ENCODE results near the gene FNBP1. TPM values are rescaled to one million over a fixed set of nuclear protein-coding genes. Genes with fewer than 3 reads are reported as not detected.

The FNBP1 gene
- total and polyA plus RNA-seq, 2 of the 13 experiments (the other 11 are each of a cell fraction or from before 2014, with no cell fraction given): 5.4 to 19.5 TPM

DNA sequence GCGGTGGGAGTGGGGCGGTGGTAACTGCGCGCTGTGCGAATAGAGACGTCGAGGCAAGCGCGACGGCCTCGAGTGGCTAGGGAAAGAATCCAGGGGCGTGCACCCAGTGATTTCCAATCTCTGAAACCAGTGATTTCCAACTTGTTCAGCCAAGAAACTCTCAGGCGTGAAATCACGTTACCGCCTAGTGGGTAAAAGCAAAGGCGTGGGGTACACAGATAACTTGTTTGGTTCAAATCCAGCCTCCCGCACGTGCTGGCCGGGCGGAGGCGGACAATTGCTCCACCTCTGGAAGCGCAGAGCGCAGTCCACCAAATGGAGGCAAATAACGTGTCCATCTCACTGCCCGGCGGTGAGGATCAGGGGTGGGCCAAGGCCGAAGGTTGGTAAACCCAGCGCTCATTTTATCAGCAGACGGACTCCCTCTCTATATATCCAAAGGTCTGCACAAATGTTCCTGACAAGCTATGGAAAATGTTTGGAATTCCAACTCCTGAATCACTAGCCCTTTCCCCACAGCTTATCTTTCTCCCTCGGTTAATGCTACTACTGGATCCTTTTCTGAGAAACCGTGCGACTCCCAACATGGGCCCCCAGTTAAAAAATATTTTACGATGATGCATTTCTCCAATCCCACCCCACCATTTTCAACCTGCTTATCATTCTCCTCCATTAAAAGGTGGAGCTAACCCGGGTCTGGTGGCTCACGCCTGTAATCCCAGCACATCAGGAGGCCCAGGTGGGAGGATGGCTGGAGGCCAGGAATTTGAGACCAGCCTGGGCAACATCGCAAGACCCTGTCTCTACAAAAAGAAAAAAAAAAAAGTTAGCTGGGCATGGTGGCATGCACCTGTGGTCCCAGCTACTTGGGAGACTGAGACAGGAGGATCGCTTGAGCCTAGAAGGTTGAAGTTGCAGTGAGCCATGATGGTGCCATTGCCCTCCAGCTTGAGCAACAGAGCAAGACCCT, 950 bp upstream of the FNBP1 start (continued):
- TF ChIP-seq, protein P1, sequence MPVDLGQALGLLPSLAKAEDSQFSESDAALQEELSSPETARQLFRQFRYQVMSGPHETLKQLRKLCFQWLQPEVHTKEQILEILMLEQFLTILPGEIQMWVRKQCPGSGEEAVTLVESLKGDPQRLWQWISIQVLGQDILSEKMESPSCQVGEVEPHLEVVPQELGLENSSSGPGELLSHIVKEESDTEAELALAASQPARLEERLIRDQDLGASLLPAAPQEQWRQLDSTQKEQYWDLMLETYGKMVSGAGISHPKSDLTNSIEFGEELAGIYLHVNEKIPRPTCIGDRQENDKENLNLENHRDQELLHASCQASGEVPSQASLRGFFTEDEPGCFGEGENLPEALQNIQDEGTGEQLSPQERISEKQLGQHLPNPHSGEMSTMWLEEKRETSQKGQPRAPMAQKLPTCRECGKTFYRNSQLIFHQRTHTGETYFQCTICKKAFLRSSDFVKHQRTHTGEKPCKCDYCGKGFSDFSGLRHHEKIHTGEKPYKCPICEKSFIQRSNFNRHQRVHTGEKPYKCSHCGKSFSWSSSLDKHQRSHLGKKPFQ (CRISPR knock-in tag; IDR thresholded peaks at IDR 0.05; ENCODE audit: insufficient replicate concordance): no peak
- TF ChIP-seq SRY (CRISPR knock-in tag; IDR thresholded peaks at IDR 0.05) (no peak; the same call in 1 of the 2 replicates), ZNF75D (CRISPR knock-in tag; IDR thresholded peaks at IDR 0.05; ENCODE audit: borderline replicate concordance) (no peak), HMG20B (CRISPR knock-in tag; conservative IDR thresholded peaks at IDR 0.05) (no peak), ZNF569 (CRISPR knock-in tag; IDR thresholded peaks at IDR 0.05; ENCODE audit: borderline replicate concordance) (peak; percentile 77; the same call in 1 of the 2 replicates), ZNF317 (CRISPR knock-in tag; IDR thresholded peaks at IDR 0.05) (peak; percentile 52), NFKB2 (CRISPR knock-in tag; IDR thresholded peaks at IDR 0.05; ENCODE audit: borderline replicate concordance) (peak; percentile 83), AKAP8 (CRISPR knock-in tag; IDR thresholded peaks at IDR 0.05) (no peak), GATAD1 (CRISPR knock-in tag; IDR thresholded peaks at IDR 0.05) (peak; percentile 6; the same call in 1 of the 2 replicates), SCMH1 (CRISPR knock-in tag; IDR thresholded peaks at IDR 0.05; ENCODE audit: borderline replicate concordance) (no peak)
- TF ChIP-seq, protein P2, sequence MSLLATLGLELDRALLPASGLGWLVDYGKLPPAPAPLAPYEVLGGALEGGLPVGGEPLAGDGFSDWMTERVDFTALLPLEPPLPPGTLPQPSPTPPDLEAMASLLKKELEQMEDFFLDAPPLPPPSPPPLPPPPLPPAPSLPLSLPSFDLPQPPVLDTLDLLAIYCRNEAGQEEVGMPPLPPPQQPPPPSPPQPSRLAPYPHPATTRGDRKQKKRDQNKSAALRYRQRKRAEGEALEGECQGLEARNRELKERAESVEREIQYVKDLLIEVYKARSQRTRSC (CRISPR knock-in tag; IDR thresholded peaks at IDR 0.05; ENCODE audit: low read depth): no peak
- TF ChIP-seq, protein P3, sequence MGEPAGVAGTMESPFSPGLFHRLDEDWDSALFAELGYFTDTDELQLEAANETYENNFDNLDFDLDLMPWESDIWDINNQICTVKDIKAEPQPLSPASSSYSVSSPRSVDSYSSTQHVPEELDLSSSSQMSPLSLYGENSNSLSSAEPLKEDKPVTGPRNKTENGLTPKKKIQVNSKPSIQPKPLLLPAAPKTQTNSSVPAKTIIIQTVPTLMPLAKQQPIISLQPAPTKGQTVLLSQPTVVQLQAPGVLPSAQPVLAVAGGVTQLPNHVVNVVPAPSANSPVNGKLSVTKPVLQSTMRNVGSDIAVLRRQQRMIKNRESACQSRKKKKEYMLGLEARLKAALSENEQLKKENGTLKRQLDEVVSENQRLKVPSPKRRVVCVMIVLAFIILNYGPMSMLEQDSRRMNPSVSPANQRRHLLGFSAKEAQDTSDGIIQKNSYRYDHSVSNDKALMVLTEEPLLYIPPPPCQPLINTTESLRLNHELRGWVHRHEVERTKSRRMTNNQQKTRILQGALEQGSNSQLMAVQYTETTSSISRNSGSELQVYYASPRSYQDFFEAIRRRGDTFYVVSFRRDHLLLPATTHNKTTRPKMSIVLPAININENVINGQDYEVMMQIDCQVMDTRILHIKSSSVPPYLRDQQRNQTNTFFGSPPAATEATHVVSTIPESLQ (CRISPR knock-in tag; conservative IDR thresholded peaks at IDR 0.05): no peak
- TF ChIP-seq, protein P4, sequence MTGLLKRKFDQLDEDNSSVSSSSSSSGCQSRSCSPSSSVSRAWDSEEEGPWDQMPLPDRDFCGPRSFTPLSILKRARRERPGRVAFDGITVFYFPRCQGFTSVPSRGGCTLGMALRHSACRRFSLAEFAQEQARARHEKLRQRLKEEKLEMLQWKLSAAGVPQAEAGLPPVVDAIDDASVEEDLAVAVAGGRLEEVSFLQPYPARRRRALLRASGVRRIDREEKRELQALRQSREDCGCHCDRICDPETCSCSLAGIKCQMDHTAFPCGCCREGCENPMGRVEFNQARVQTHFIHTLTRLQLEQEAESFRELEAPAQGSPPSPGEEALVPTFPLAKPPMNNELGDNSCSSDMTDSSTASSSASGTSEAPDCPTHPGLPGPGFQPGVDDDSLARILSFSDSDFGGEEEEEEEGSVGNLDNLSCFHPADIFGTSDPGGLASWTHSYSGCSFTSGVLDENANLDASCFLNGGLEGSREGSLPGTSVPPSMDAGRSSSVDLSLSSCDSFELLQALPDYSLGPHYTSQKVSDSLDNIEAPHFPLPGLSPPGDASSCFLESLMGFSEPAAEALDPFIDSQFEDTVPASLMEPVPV (CRISPR knock-in tag; IDR thresholded peaks at IDR 0.05): no peak
- TF ChIP-seq, protein P5, sequence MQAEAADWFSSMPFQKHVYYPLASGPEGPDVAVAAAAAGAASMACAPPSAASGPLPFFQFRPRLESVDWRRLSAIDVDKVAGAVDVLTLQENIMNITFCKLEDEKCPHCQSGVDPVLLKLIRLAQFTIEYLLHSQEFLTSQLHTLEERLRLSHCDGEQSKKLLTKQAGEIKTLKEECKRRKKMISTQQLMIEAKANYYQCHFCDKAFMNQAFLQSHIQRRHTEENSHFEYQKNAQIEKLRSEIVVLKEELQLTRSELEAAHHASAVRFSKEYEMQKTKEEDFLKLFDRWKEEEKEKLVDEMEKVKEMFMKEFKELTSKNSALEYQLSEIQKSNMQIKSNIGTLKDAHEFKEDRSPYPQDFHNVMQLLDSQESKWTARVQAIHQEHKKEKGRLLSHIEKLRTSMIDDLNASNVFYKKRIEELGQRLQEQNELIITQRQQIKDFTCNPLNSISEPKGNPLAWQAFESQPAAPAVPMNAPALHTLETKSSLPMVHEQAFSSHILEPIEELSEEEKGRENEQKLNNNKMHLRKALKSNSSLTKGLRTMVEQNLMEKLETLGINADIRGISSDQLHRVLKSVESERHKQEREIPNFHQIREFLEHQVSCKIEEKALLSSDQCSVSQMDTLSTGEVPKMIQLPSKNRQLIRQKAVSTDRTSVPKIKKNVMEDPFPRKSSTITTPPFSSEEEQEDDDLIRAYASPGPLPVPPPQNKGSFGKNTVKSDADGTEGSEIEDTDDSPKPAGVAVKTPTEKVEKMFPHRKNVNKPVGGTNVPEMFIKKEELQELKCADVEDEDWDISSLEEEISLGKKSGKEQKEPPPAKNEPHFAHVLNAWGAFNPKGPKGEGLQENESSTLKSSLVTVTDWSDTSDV (CRISPR knock-in tag; IDR thresholded peaks at IDR 0.05): peak; percentile 35; the same call in 1 of the 2 replicates
